Thoracic aorta (tissue), 2 donors: Measurements from ENCODE around the gene GAGE10. TPM values are rescaled to one million over a fixed set of nuclear protein-coding genes. Genes with fewer than 3 reads are reported as not detected.

Experiments used
- ATAC-seq: fragments of 150-250 bp; one replicate; pipeline ENCODE4 v1.8.0; 2017; ENCODE audit warnings: low read depth; ENCODE audit not compliant: insufficient number of reproducible peaks, low FRiP score
- DNase-seq: peaks from one replicate; pipeline ENCODE4 v3.0.0-alpha.2; 2020; ENCODE audit warnings: low spot score
- H3K27ac ChIP-seq, 2 donors: fragments of 200-600 bp; sonication (generic); 1 replicate in 1 of 2; 2 replicates in 1 of 2; pipeline ENCODE4 v1.5.1; 2016; ENCODE audit warnings: mild to moderate bottlenecking in 2 of 2, moderate library complexity in 2 of 2
- H3K27me3 ChIP-seq: fragments of 200-600 bp; sonication (generic); replicated peaks from 2 replicates; pipeline ENCODE4 v1.6.0; 2016; ENCODE audit warnings: mild to moderate bottlenecking; ENCODE audit not compliant: insufficient read depth
- H3K36me3 ChIP-seq: fragments of 200-600 bp; sonication (generic); one replicate; pipeline ENCODE4 v1.5.1; 2016
- H3K4me1 ChIP-seq, 2 donors: fragments of 200-600 bp; sonication (generic); 1 replicate in 1 of 2; 2 replicates in 1 of 2; pipeline versions ENCODE4 v1.5.1 to v1.6.0; 2016; ENCODE audit warnings: low read depth in 2 of 2, mild to moderate bottlenecking in 1 of 2; ENCODE audit not compliant: control insufficient read depth in 1 of 2
- H3K4me3 ChIP-seq: fragments of 200-600 bp; sonication (generic); 2 replicates; pipeline ENCODE4 v1.5.1; 2016; ENCODE audit warnings: mild to moderate bottlenecking
- H3K9me3 ChIP-seq: fragments of 200-600 bp; sonication (generic); 2 replicates; pipeline ENCODE4 v1.5.1; 2016
- total RNA-seq, 2 donors: library from RNA; depleted of rRNA; stranded (reverse); fragments of >200 nt; gene quantifications; one replicate each; pipeline versions ENCODE4 v1.1.0 to v1.2.3, GENCODE V29; 2016
- TF ChIP-seq, protein P1 (sequence below): fragments of 200-600 bp; sonication (generic); IDR thresholded peaks from one replicate; pipeline ENCODE4 v1.5.1; 2019; ENCODE audit warnings: antibody characterized with exemption

GAGE10 gene
- total RNA-seq, 2 donors from 2014 or later: not detected

- TF ChIP-seq, protein P1, sequence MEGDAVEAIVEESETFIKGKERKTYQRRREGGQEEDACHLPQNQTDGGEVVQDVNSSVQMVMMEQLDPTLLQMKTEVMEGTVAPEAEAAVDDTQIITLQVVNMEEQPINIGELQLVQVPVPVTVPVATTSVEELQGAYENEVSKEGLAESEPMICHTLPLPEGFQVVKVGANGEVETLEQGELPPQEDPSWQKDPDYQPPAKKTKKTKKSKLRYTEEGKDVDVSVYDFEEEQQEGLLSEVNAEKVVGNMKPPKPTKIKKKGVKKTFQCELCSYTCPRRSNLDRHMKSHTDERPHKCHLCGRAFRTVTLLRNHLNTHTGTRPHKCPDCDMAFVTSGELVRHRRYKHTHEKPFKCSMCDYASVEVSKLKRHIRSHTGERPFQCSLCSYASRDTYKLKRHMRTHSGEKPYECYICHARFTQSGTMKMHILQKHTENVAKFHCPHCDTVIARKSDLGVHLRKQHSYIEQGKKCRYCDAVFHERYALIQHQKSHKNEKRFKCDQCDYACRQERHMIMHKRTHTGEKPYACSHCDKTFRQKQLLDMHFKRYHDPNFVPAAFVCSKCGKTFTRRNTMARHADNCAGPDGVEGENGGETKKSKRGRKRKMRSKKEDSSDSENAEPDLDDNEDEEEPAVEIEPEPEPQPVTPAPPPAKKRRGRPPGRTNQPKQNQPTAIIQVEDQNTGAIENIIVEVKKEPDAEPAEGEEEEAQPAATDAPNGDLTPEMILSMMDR: no peak
- H3K27ac ChIP-seq: no peak overlapping the region
- H3K4me3 ChIP-seq: no peak overlapping the region
- DNase-seq: no peak
- ATAC-seq: no peak
- peaks cover 0 to 15% of the 10 kb centered on the region in 2 donors for H3K4me1 ChIP-seq
- H3K36me3 ChIP-seq: no peaks in the 10 kb centered on the region
- no peaks in the 10 kb centered on the region for H3K9me3 ChIP-seq
- H3K27me3 ChIP-seq: no peaks in the 10 kb centered on the region
Observed at GRCh38 chrX:49266523-49267445, 36.7 kb upstream of the GAGE10 start.

DNA sequence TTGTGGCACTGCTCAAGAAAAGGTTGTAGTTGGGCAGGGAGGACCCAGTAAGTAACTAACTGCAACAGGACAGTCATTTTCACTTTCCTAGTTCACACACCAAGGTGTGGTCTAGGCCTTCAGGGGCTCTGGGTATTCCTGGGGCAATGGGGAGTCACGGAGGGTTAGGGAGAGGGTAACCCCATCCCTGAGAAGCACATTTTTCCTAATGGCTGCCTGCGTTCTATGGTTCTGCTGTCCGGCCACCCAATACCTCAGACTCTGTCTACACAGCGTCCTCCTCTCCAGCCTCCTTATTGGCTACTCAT, 34.8 kb upstream of the GAGE10 start:
- Histone ChIP-seq H3K36me3 (no peaks in the 10 kb centered on the region), H3K27ac (peak overlapping the region; percentile 86 to 89), H3K9me3 (no peaks in the 10 kb centered on the region), H3K4me3 (peak overlapping the region; percentile 81), H3K27me3 (no peaks in the 10 kb centered on the region), H3K4me1 (peaks cover 5 to 26% of the 10 kb centered on the region in 2 donors)
- DNase-seq (no peak), ATAC-seq (no peak)
- TF ChIP-seq, protein P1: no peak

DNA sequence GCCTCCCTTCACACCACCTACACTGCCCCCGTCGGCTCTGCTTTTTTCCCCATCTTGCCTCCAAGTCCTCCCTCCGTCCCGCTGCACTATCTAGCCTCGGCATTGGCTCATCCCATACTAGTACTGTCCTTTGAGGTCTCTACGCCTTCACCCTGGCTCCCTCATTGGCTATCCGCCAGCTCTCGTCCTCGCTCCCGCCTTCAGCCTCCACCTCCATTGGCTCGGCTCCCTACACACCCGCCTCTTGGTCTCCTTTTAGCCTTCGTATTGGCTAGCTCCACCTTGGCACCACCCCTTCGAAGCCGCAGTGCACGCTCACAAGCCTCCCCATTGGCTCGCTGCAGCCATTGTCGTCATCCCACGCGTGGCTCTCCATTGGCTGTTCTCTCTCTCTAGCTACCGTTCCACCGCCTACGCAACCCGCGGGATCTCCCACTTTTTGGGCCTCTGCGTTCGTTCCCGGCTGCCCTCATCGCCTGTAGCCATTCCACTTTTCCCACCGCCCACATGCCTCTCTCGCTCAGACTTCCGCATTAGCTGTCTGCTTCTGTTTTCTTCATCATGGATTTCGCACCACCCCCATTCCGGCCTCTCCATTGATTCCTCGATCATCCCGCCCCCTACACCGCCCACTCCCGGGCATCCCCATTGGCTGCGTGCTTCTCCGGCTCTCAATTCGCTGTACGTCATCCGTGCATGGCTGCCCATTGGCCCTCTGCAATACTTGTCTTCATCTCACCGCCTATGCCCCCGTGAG, 34.3 kb upstream of the GAGE10 start:
- ATAC-seq (peak; percentile 97), DNase-seq (peak; percentile 91)
- peaks cover 5 to 26% of the 10 kb centered on the region in 2 donors for H3K4me1 ChIP-seq
- peak overlapping the region; percentile 86 to 89 for H3K27ac ChIP-seq
- TF ChIP-seq, protein P1: no peak
- no peaks in the 10 kb centered on the region for H3K36me3 ChIP-seq
- H3K27me3 ChIP-seq: no peaks in the 10 kb centered on the region
- H3K4me3 ChIP-seq: peak overlapping the region; percentile 81
- no peaks in the 10 kb centered on the region for H3K9me3 ChIP-seq

DNA sequence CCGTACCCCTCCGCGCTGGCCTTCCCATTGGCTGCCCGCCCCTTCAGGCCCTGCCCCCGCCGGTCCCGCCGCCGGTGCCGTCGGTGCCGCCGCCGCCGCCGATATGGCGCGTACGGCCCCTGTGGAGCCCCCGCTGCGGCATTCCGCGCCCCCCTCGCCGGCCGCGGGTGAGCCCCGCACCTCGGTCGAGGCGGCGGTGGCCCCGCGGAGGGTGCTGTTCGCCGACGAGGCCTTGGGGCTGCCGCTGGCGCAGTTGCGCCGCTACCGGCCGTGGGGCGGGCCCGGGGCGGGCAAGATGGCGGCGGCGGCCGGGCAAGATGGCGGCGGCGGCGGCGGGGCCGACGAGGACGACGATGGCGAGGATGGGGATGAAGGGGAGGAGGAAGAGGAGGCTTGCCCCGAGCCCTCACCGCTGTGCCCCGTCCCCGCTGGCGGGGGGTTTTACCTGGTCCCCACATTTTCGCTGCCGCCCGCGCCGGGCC, 33.6 kb upstream of the GAGE10 start, which contains the start of gene PPP1R3F:
PPP1R3F (plus strand) TSS at position 27 of the 482 bp plus-strand sequence; CDS start at position 104, 77 bp downstream.
- TF ChIP-seq, protein P1: no peak
- H3K4me1 ChIP-seq: peaks cover 5 to 26% of the 10 kb centered on the region in 2 donors
- no peaks in the 10 kb centered on the region for H3K9me3 ChIP-seq
- H3K36me3 ChIP-seq: no peaks in the 10 kb centered on the region
- ATAC-seq (peak; percentile 4), DNase-seq (no peak)
- H3K27ac ChIP-seq: peak within 1 kb of the TSS; percentile 86 to 89
- peak within 1 kb of the TSS; percentile 81 for H3K4me3 ChIP-seq
- H3K27me3 ChIP-seq: no peaks in the 10 kb centered on the region
